Measurements from ENCODE around the gene IGFN1.

Gene IGFN1

GRCh38 chr1:201260648-201261311 lies 70.2 kb downstream of the IGFN1 start:
- peaks cover 4% of the 10 kb centered on the region for H3K27me3 ChIP-seq (ENCODE audit: insufficient read depth, low read length, poor library complexity)
- H3K4me2 ChIP-seq (ENCODE audit: insufficient read depth, low read length), result no peak overlapping the region
- TF ChIP-seq EZH2 (IDR thresholded peaks at IDR 0.05; ENCODE audit: borderline replicate concordance, low read depth, low read length, severe bottlenecking) (no peak), CTCF (IDR thresholded peaks at IDR 0.05; ENCODE audit: borderline replicate concordance, extremely low read depth, low read length, poor library complexity, severe bottlenecking) (no peak)
- no peak overlapping the region for H3K4me3 ChIP-seq (ENCODE audit: low read depth in 1 of 2, low read length in 2 of 2)
- H3K4me1 ChIP-seq (ENCODE audit: insufficient read depth, low read length), result no peaks in the 10 kb centered on the region
- no peaks in the 10 kb centered on the region for H3K36me3 ChIP-seq (ENCODE audit: insufficient read depth, low read length)
- H2AFZ ChIP-seq (ENCODE audit: low read depth, low read length), result no peak overlapping the region
- no peaks in the 10 kb centered on the region for H3K79me2 ChIP-seq (ENCODE audit: insufficient read depth, low read length)
- ATAC-seq (ENCODE audit: insufficient read depth, low read depth), result no peak
- no peaks in the 10 kb centered on the region for H4K20me1 ChIP-seq (ENCODE audit: insufficient read depth, low read length)
- DNase-seq, result no peak
- no peaks in the 10 kb centered on the region for H3K9me3 ChIP-seq (ENCODE audit: insufficient read depth, low read length, severe bottlenecking)
- H3K9ac ChIP-seq (ENCODE audit: low read depth, low read length), result no peak overlapping the region
- H3K27ac ChIP-seq (ENCODE audit: low read length), result no peak overlapping the region

GRCh38 chr1:201261771-201262547 lies 71.3 kb downstream of the IGFN1 start:
- Histone ChIP-seq H3K9me3 (ENCODE audit: insufficient read depth, low read length, severe bottlenecking) (no peaks in the 10 kb centered on the region), H3K36me3 (ENCODE audit: insufficient read depth, low read length) (no peaks in the 10 kb centered on the region), H3K79me2 (ENCODE audit: insufficient read depth, low read length) (no peaks in the 10 kb centered on the region), H3K9ac (ENCODE audit: low read depth, low read length) (no peak overlapping the region), H3K4me2 (ENCODE audit: insufficient read depth, low read length) (no peak overlapping the region), H3K27me3 (ENCODE audit: insufficient read depth, low read length, poor library complexity) (peaks cover 11% of the 10 kb centered on the region), H3K4me3 (ENCODE audit: low read depth in 1 of 2, low read length in 2 of 2) (no peak overlapping the region), H4K20me1 (ENCODE audit: insufficient read depth, low read length) (no peaks in the 10 kb centered on the region), H3K27ac (ENCODE audit: low read length) (no peak overlapping the region), H3K4me1 (ENCODE audit: insufficient read depth, low read length) (no peaks in the 10 kb centered on the region), H2AFZ (ENCODE audit: low read depth, low read length) (no peak overlapping the region)
- no peak for ATAC-seq (ENCODE audit: insufficient read depth, low read depth)
- TF ChIP-seq CTCF (IDR thresholded peaks at IDR 0.05; ENCODE audit: borderline replicate concordance, extremely low read depth, low read length, poor library complexity, severe bottlenecking), result no peak
- TF ChIP-seq EZH2 (IDR thresholded peaks at IDR 0.05; ENCODE audit: borderline replicate concordance, low read depth, low read length, severe bottlenecking), result no peak
- no peak for DNase-seq

GRCh38 chr1:201262963-201263608 lies 72.5 kb downstream of the IGFN1 start:
- H4K20me1 ChIP-seq (ENCODE audit: insufficient read depth, low read length), result no peaks in the 10 kb centered on the region
- ATAC-seq (ENCODE audit: insufficient read depth, low read depth) (no peak), DNase-seq (no peak)
- no peak overlapping the region for H3K27ac ChIP-seq (ENCODE audit: low read length)
- H3K4me2 ChIP-seq (ENCODE audit: insufficient read depth, low read length), result no peak overlapping the region
- no peak overlapping the region for H3K4me3 ChIP-seq (ENCODE audit: low read depth in 1 of 2, low read length in 2 of 2)
- H3K79me2 ChIP-seq (ENCODE audit: insufficient read depth, low read length), result no peaks in the 10 kb centered on the region
- no peak overlapping the region for H2AFZ ChIP-seq (ENCODE audit: low read depth, low read length)
- TF ChIP-seq CTCF (IDR thresholded peaks at IDR 0.05; ENCODE audit: borderline replicate concordance, extremely low read depth, low read length, poor library complexity, severe bottlenecking) (no peak), EZH2 (IDR thresholded peaks at IDR 0.05; ENCODE audit: borderline replicate concordance, low read depth, low read length, severe bottlenecking) (no peak)
- H3K9me3 ChIP-seq (ENCODE audit: insufficient read depth, low read length, severe bottlenecking), result no peaks in the 10 kb centered on the region
- no peaks in the 10 kb centered on the region for H3K4me1 ChIP-seq (ENCODE audit: insufficient read depth, low read length)
- no peaks in the 10 kb centered on the region for H3K36me3 ChIP-seq (ENCODE audit: insufficient read depth, low read length)
- H3K9ac ChIP-seq (ENCODE audit: low read depth, low read length), result no peak overlapping the region
- peaks cover 11% of the 10 kb centered on the region for H3K27me3 ChIP-seq (ENCODE audit: insufficient read depth, low read length, poor library complexity)
